Stimulated activated CD4-positive, alpha-beta T cell treated with anti-CD3 and anti-CD28 coated beads, Interleukin-1b, Interleukin-23, amount 100 ng/mL, for 1 hour (primary cell): ENCODE measurements around the gene CDKL2.
"Not testable (repeated sequence)": the region's sequence is repeated elsewhere in the genome, so short reads cannot be mapped to it uniquely, and the experiment has no call there.

Source experiments
- DNase-seq, 2 donors: peaks; one replicate each; pipeline ENCODE4 v3.0.0-alpha.2; 2020; ENCODE audit warnings: low read depth in 2 of 2

The CDKL2 gene

GRCh38 chr4:75552452-75552851, 77.9 kb downstream of the CDKL2 start:
- no peak for DNase-seq

- no peak for DNase-seq
Measured at GRCh38 chr4:75549019-75549418, 81.3 kb downstream of the CDKL2 start.

- DNase-seq: no peak
Measured at GRCh38 chr4:75547647-75548387, 82.5 kb downstream of the CDKL2 start.

GRCh38 chr4:75545526-75545925, 84.8 kb downstream of the CDKL2 start:
- DNase-seq: no peak

- DNase-seq: no peak
Measured at GRCh38 chr4:75544870-75545269, 85.5 kb downstream of the CDKL2 start.

GRCh38 chr4:75544220-75544619, 86.1 kb downstream of the CDKL2 start:
- not testable (repeated sequence) for DNase-seq

- DNase-seq: no peak
Measured at GRCh38 chr4:75542824-75543223, 87.5 kb downstream of the CDKL2 start.

GRCh38 chr4:75537308-75537707, 93.0 kb downstream of the CDKL2 start:
- not testable (repeated sequence) for DNase-seq

- not testable (repeated sequence) for DNase-seq
Measured at GRCh38 chr4:75533926-75534325, 96.4 kb downstream of the CDKL2 start.

- not testable (repeated sequence) for DNase-seq
Measured at GRCh38 chr4:75533339-75533887, 96.9 kb downstream of the CDKL2 start.

- DNase-seq: not testable (repeated sequence)
Measured at GRCh38 chr4:75531536-75532143, 98.7 kb downstream of the CDKL2 start.

GRCh38 chr4:75530556-75531322, 99.6 kb downstream of the CDKL2 start:
- no peak for DNase-seq
